Motor neuron (in vitro differentiated cells): ENCODE results near the gene GRAMD4. TPM values are rescaled to one million over a fixed set of nuclear protein-coding genes. Genes with fewer than 3 reads are reported as not detected.

Experiments
- ATAC-seq, 8 experiments: fragments of 200-7000 bp; cut with Tn5 transposase; replicated peaks in 6 of 8; 2 replicates each; pipeline ENCODE4 v1.8.0; 2021; ENCODE audit warnings: mild to moderate bottlenecking in 8 of 8, moderate library complexity in 8 of 8
- H3K27ac ChIP-seq, 2 donors: fragments of 250-450 bp; sonication (Bioruptor Pico); 2 replicates each; pipeline ENCODE4 v1.9.0; 2021; ENCODE audit warnings: antibody characterized with exemption in 2 of 2, mild to moderate bottlenecking in 2 of 2, moderate library complexity in 1 of 2
- H3K4me1 ChIP-seq, 2 donors: fragments of 250-450 bp; sonication (Bioruptor Pico); replicated peaks in 1 of 2; 2 replicates each; pipeline ENCODE4 v1.6.1; 2021; ENCODE audit warnings: antibody characterized with exemption in 2 of 2, mild to moderate bottlenecking in 2 of 2, moderate library complexity in 1 of 2
- H3K4me3 ChIP-seq, 5 donors: fragments of 250-450 bp; sonication (Bioruptor Pico); 2 replicates each; pipeline ENCODE4 v1.9.0; 2021; ENCODE audit warnings: antibody characterized with exemption in 5 of 5, mild to moderate bottlenecking in 5 of 5, moderate library complexity in 4 of 5
- WGBS, 10 experiments: fragments of 450-650 bp; shearing (Covaris generic); methylation state at CpG; one replicate each; pipeline ENCODE4 v1.0.0; 2022; 5-methylcytosine and 5-hydroxymethylcytosine counted together
- in situ Hi-C, 9 experiments: fragments of 400-800 bp; cut with MboI; loops; one replicate each; pipeline ENCODE4 v1.15.0; 2021; ENCODE audit warnings: low sequenced_read_pairs in 9 of 9, low pct_unique_long_range_greater_than_20kb in 2 of 9; ENCODE audit not compliant: unreplicated experiment in 9 of 9
- total RNA-seq, 8 experiments: library from RNA; unstranded; fragments of 300-600 nt; gene quantifications; 2 replicates each; pipeline versions ENCODE4 v1.2.3 to v1.2.4, GENCODE V29; 2022

GRAMD4 gene
- total RNA-seq, 8 experiments from 2014 or later, result 4.3 to 28.8 (median 20.2) TPM

- in situ Hi-C loops, result no loop called here
- Histone ChIP-seq H3K4me3 (no peak overlapping the region), H3K27ac (no peak overlapping the region), H3K4me1 (peaks cover 7 to 24% of the 10 kb centered on the region in 2 donors)
- WGBS, 10 experiments, result 57 to 100% (median 91%) methylated on average over 1 to 8 of the region's 9 CpGs; no CpG with 5 or more reads in 2 of the 10 experiments
- no peak for ATAC-seq
Measured at GRCh38 chr22:46723882-46724281, 103.7 kb downstream of the GRAMD4 start.

GRCh38 chr22:46725096-46725495 lies 104.9 kb downstream of the GRAMD4 start:
- Histone ChIP-seq H3K4me3 (no peak overlapping the region), H3K4me1 (peaks cover 7 to 27% of the 10 kb centered on the region in 2 donors), H3K27ac (no peak overlapping the region)
- WGBS, 10 experiments, result 91 to 100% (median 100%) methylated on average over 1 to 14 of the region's 18 CpGs; no CpG with 5 or more reads in 2 of the 10 experiments
- no peak for ATAC-seq
- in situ Hi-C loops, result loop anchor here in 1 of 9 experiments (25.0 kb wide), 1 partner anchor 163 kb away; no protein-coding TSS in a partner anchor

GRCh38 chr22:46726066-46726985 lies 106.1 kb downstream of the GRAMD4 start:
- 27 to 100% (median 90%) methylated on average over 1 to 20 of the region's 38 CpGs; no CpG with 5 or more reads in 3 of the 10 experiments for WGBS, 10 experiments
- Histone ChIP-seq H3K4me3 (no peak overlapping the region), H3K4me1 (peaks cover 7 to 27% of the 10 kb centered on the region in 2 donors), H3K27ac (peak overlapping the region in 1 of 2 donors; percentile 20)
- peak in 7 of 8 experiments; percentile 16 to 91 (median 50) for ATAC-seq
- in situ Hi-C loops, result loop anchor here in 1 of 9 experiments (25.0 kb wide), 1 partner anchor 164 kb away; no protein-coding TSS in a partner anchor

GRCh38 chr22:46726986-46727317 lies 106.8 kb downstream of the GRAMD4 start:
- Histone ChIP-seq H3K27ac (no peak overlapping the region), H3K4me1 (peaks cover 7 to 29% of the 10 kb centered on the region in 2 donors), H3K4me3 (no peak overlapping the region)
- in situ Hi-C loops, result loop anchor here in 1 of 9 experiments (25.0 kb wide), 1 partner anchor 165 kb away; no protein-coding TSS in a partner anchor
- WGBS, 10 experiments, result 94 to 100% (median 100%) methylated on average over 2 to 3 of the region's 3 CpGs; no CpG with 5 or more reads in 5 of the 10 experiments
- ATAC-seq, result no peak

- Histone ChIP-seq H3K4me3 (no peak overlapping the region), H3K27ac (peak overlapping the region in 1 of 2 donors; percentile 77), H3K4me1 (peaks cover 7 to 29% of the 10 kb centered on the region in 2 donors)
- 88 to 100% (median 95%) methylated on average over 2 to 4 of the region's 19 CpGs; no CpG with 5 or more reads in 7 of the 10 experiments for WGBS, 10 experiments
- in situ Hi-C loops, result loop anchor here in 1 of 9 experiments (25.0 kb wide), 1 partner anchor 166 kb away; no protein-coding TSS in a partner anchor
- peak in 1 of 8 experiments; percentile 5 for ATAC-seq
Measured at GRCh38 chr22:46727813-46728364, 107.7 kb downstream of the GRAMD4 start.

- no peak overlapping the region for H3K4me3 ChIP-seq
- WGBS, 10 experiments, result 47 to 100% (median 90%) methylated on average over 1 to 4 of the region's 11 CpGs; no CpG with 5 or more reads in 4 of the 10 experiments
- H3K27ac ChIP-seq, result peak overlapping the region in 1 of 2 donors; percentile 77
- peak in 5 of 8 experiments; percentile 78 to 91 (median 89) for ATAC-seq
- in situ Hi-C loops, result loop anchor here in 1 of 9 experiments (25.0 kb wide), 1 partner anchor 166 kb away; no protein-coding TSS in a partner anchor
- H3K4me1 ChIP-seq, result peaks cover 7 to 29% of the 10 kb centered on the region in 2 donors
Measured at GRCh38 chr22:46728470-46728869, 108.3 kb downstream of the GRAMD4 start.

Other genes starting within 250 kb of the GRAMD4 start
- gene CELSR1, start 82.8 kb upstream of the GRAMD4 start, total RNA-seq, result 10 to 100 TPM in 1 of 8 experiments, 1 to 10 TPM in 6, under 1 TPM in 1; 0.76 to 26.6 (median 4.7) TPM
- 100 to 1,000 TPM in 1 of 8 experiments, 10 to 100 TPM in 7; 15.7 to 136 (median 58.0) TPM for gene CERK, start 117.9 kb downstream of the GRAMD4 start, total RNA-seq
- 10 to 100 TPM in 6 of 8 experiments, 1 to 10 TPM in 2; 6.6 to 31.4 (median 12.3) TPM for gene TBC1D22A, start 142.3 kb downstream of the GRAMD4 start, total RNA-seq